ENCODE measurements around the gene C1orf159.

- TF ChIP-seq EP300 (IDR thresholded peaks at IDR 0.05): no peak
- no peak for TF ChIP-seq CTCF (IDR thresholded peaks at IDR 0.05)
- no peak for TF ChIP-seq POLR2A (IDR thresholded peaks at IDR 0.05)
Observed at GRCh38 chr1:1085911-1086841, 29.7 kb downstream of the C1orf159 start.

All from sigmoid colon (tissue), 4 donors.